COR-L47 (cell line): ENCODE data around the gene EPB41L1.

ENCODE experiments used
- DNase-seq: peaks from one replicate; lab custom pipeline; 2025; lab: John Stamatoyannopoulos, UW

EPB41L1 gene

GRCh38 chr20:36193977-36194712 is 39.6 kb downstream of the EPB41L1 start:
- DNase-seq: no peak

GRCh38 chr20:36196676-36197075 is 42.1 kb downstream of the EPB41L1 start:
- DNase-seq: no peak

- DNase-seq: no peak
These were observed 42.7 kb downstream of the EPB41L1 start for GRCh38 chr20:36197271-36197670.

GRCh38 chr20:36199345-36200257 is 45.1 kb downstream of the EPB41L1 start:
- peak; percentile 74 for DNase-seq

GRCh38 chr20:36200451-36200850 is 45.9 kb downstream of the EPB41L1 start:
- DNase-seq: no peak

GRCh38 chr20:36201198-36201597 is 46.7 kb downstream of the EPB41L1 start:
- no peak for DNase-seq

- peak; percentile 34 for DNase-seq
These were observed 48.4 kb downstream of the EPB41L1 start for GRCh38 chr20:36202891-36203338.

GRCh38 chr20:36203861-36204260 is 49.3 kb downstream of the EPB41L1 start:
- DNase-seq: no peak

GRCh38 chr20:36205026-36205425 is 50.5 kb downstream of the EPB41L1 start:
- no peak for DNase-seq

GRCh38 chr20:36206068-36206467 is 51.5 kb downstream of the EPB41L1 start:
- DNase-seq: no peak

- no peak for DNase-seq
These were observed 52.1 kb downstream of the EPB41L1 start for GRCh38 chr20:36206641-36207040.

- no peak for DNase-seq
These were observed 53.1 kb downstream of the EPB41L1 start for GRCh38 chr20:36207602-36208001.

GRCh38 chr20:36208257-36208656 is 53.7 kb downstream of the EPB41L1 start:
- DNase-seq: no peak

GRCh38 chr20:36210436-36211021 is 56.0 kb downstream of the EPB41L1 start:
- no peak for DNase-seq

- no peak for DNase-seq
These were observed 58.8 kb downstream of the EPB41L1 start for GRCh38 chr20:36213362-36213761.

GRCh38 chr20:36214684-36215256 is 60.2 kb downstream of the EPB41L1 start:
- DNase-seq: peak; percentile 22

GRCh38 chr20:36215778-36216177 is 61.2 kb downstream of the EPB41L1 start:
- no peak for DNase-seq

GRCh38 chr20:36216314-36217025 is 61.9 kb downstream of the EPB41L1 start:
- no peak for DNase-seq

GRCh38 chr20:36217226-36217625 is 62.7 kb downstream of the EPB41L1 start:
- DNase-seq: no peak

- DNase-seq: no peak
These were observed 64.0 kb downstream of the EPB41L1 start for GRCh38 chr20:36218380-36219064.

- DNase-seq: no peak
These were observed 65.2 kb downstream of the EPB41L1 start for GRCh38 chr20:36219671-36220220.
